ENCODE results near the gene BTBD9. TPM values are rescaled to one million over a fixed set of nuclear protein-coding genes. Genes with fewer than 3 reads are reported as not detected.

BTBD9 gene
- polyA plus RNA-seq, 1 experiment: 5.4 TPM

GRCh38 chr6:38270367-38270766, 369.4 kb downstream of the BTBD9 start:
- ChIA-PET POLR2A (no interaction called here), CTCF (no interaction called here)
- Histone ChIP-seq H3K4me3 (ENCODE audit: low read depth, low read length) (no peak overlapping the region), H3K36me3 (ENCODE audit: control insufficient read depth, insufficient read depth, low read length) (no peaks in the 10 kb centered on the region), H3K27me3 (ENCODE audit: control insufficient read depth, insufficient read depth, low read length) (no peaks in the 10 kb centered on the region)
- no peak for TF ChIP-seq CTCF (IDR thresholded peaks at IDR 0.05; ENCODE audit: insufficient read depth, low read depth, low read length)
- no peak for DNase-seq (ENCODE audit: low read depth)

DNA sequence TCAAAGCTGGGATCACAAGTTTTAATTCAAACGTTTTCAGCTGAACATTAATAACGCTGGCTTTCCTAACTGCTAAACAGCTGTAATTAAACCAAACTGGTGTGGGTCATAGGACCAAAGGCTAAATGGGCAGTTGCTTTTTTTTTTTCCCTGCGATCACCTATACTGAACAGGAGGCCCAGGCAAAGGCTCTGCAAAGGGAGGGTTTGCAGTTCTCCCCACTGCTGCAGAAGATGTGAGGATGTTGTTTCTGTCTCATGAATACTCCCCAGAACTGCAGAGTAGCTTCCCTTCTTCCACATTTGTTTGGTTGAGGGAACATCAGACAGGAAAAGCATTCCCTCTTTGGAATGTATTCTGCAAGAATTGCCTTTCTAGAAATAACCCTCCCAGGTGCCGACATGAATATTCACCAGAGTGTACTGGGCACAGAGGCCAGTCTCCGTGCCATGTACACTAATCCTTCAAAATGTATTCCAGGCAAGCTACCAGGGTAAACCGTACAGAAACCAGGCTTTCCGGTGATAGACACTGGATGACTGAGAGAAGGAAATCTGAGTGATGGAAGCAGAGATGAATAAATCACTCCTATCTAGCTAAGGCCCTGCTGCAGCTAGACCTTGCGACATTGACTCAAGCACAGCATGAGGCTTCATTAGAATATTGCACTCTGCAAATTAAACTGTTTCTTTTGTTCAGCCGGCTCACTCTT, 370.1 kb downstream of the BTBD9 start:
- H3K36me3 ChIP-seq (ENCODE audit: control insufficient read depth, insufficient read depth, low read length): no peaks in the 10 kb centered on the region
- no peak overlapping the region for H3K4me3 ChIP-seq (ENCODE audit: low read depth, low read length)
- no peak for DNase-seq (ENCODE audit: low read depth)
- TF ChIP-seq CTCF (IDR thresholded peaks at IDR 0.05; ENCODE audit: insufficient read depth, low read depth, low read length): no peak
- no peaks in the 10 kb centered on the region for H3K27me3 ChIP-seq (ENCODE audit: control insufficient read depth, insufficient read depth, low read length)
- POLR2A ChIA-PET: no interaction called here
- CTCF ChIA-PET: interaction anchor here (0.6 to 1.2 kb wide), 3 partner anchors 9 to 34 kb away, joined by 3 read pairs; no protein-coding TSS in a partner anchor

DNA sequence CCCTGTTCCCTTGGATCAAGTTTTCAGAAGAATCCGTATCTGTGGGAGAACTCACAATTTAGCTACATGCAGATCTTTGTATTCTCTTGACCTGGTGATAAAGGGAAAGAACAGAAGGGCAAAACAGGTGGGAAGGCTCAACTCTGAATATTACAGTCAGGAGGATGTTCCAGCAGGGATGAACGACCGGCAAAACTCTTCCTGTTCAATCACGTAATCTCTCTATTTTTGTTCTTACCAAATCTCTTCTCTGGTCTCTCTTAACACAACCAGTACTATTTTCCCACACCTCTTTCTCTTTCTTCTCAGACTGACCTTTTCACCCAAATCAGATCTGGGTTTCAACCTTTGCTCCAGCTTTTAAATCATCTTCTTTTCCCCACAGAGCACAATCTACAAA, 371.4 kb downstream of the BTBD9 start:
- POLR2A ChIA-PET: no interaction called here
- CTCF ChIA-PET: interaction anchor here (1.2 kb wide), 1 partner anchor 33 kb away, joined by 3 read pairs; no protein-coding TSS in a partner anchor
- no peak overlapping the region for H3K4me3 ChIP-seq (ENCODE audit: low read depth, low read length)
- no peak for TF ChIP-seq CTCF (IDR thresholded peaks at IDR 0.05; ENCODE audit: insufficient read depth, low read depth, low read length)
- no peak for DNase-seq (ENCODE audit: low read depth)
- no peaks in the 10 kb centered on the region for H3K36me3 ChIP-seq (ENCODE audit: control insufficient read depth, insufficient read depth, low read length)
- H3K27me3 ChIP-seq (ENCODE audit: control insufficient read depth, insufficient read depth, low read length): no peaks in the 10 kb centered on the region

GRCh38 chr6:38266921-38267354, 372.8 kb downstream of the BTBD9 start:
- H3K4me3 ChIP-seq (ENCODE audit: low read depth, low read length): no peak overlapping the region
- TF ChIP-seq CTCF (IDR thresholded peaks at IDR 0.05; ENCODE audit: insufficient read depth, low read depth, low read length): no peak
- no peaks in the 10 kb centered on the region for H3K27me3 ChIP-seq (ENCODE audit: control insufficient read depth, insufficient read depth, low read length)
- no peak for DNase-seq (ENCODE audit: low read depth)
- CTCF ChIA-PET: no interaction called here
- POLR2A ChIA-PET: interaction anchor here (0.6 kb wide), 1 partner anchor 222 kb away, joined by 9 read pairs; no protein-coding TSS in a partner anchor
- no peaks in the 10 kb centered on the region for H3K36me3 ChIP-seq (ENCODE audit: control insufficient read depth, insufficient read depth, low read length)

- no peak for TF ChIP-seq CTCF (IDR thresholded peaks at IDR 0.05; ENCODE audit: insufficient read depth, low read depth, low read length)
- ChIA-PET POLR2A (no interaction called here), CTCF (no interaction called here)
- Histone ChIP-seq H3K4me3 (ENCODE audit: low read depth, low read length) (no peak overlapping the region), H3K36me3 (ENCODE audit: control insufficient read depth, insufficient read depth, low read length) (no peaks in the 10 kb centered on the region), H3K27me3 (ENCODE audit: control insufficient read depth, insufficient read depth, low read length) (no peaks in the 10 kb centered on the region)
- DNase-seq (ENCODE audit: low read depth): no peak
These were observed 375.1 kb downstream of the BTBD9 start for GRCh38 chr6:38264605-38265004.

Measured in BJ (cell line).